ENCODE measurements around the gene FSD1L. TPM values are rescaled to one million over a fixed set of nuclear protein-coding genes. Genes with fewer than 3 reads are reported as not detected.

FSD1L gene
- total and polyA plus RNA-seq, 2 experiments from 2014 or later = 5.2 to 7.1 TPM

DNA sequence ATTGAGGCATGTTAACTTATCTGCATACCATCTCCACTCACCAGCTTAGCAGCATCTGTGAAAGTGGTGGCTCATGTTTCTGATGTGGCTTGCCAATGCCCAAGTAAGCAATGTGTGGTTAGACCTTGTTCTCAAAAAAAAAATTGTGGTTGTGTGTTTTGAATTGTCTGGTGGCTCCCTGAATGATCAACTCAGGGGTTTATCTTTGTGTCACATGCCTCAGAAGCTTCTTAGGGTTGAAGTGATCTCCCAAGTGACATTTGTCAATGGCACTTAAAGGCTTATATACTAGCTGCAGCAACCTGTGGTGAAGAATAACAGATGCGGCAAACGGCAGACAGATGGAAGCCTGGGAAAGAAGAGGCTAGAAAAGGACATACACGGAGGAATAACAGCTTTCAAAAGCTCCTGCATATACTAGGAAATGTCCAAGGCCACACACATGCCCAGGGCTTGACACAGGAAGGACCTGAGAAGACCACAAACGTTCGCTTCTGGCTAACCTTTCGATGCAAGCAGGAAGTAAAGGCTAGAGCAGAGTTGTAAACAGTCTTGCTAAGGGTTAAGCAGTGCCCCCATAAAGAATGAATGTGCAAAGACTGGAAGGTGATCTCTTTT, 42.2 kb upstream of the FSD1L start:
- H3F3A ChIP-seq (replicated peaks; ENCODE audit: low read depth) = peaks cover 8% of the 10 kb centered on the region; the same call in 1 of the 2 replicates
- no peaks in the 10 kb centered on the region for H4K20me1 ChIP-seq (replicated peaks; ENCODE audit: insufficient read depth)
- peaks cover 46% of the 10 kb centered on the region for H3K4me1 ChIP-seq (ENCODE audit: insufficient read depth)
- H3K4me2 ChIP-seq = no peak overlapping the region
- H3K4me1 Mint-ChIP-seq = peaks cover 40% of the 10 kb centered on the region
- H2AFZ ChIP-seq = no peak overlapping the region
- no peak overlapping the region for H3K27ac Mint-ChIP-seq
- no peaks in the 10 kb centered on the region for H3K27me3 ChIP-seq (ENCODE audit: insufficient read depth)
- H3K36me3 Mint-ChIP-seq (ENCODE audit: low read depth) = peaks cover 6% of the 10 kb centered on the region; the same call in 2 of the 3 replicates
- H3K27ac ChIP-seq (ENCODE audit: low read depth) = no peak overlapping the region
- no peak overlapping the region for H3K4me3 Mint-ChIP-seq
- H3K36me3 ChIP-seq (ENCODE audit: insufficient read depth) = no peaks in the 10 kb centered on the region
- no peaks in the 10 kb centered on the region for H3K79me2 ChIP-seq (replicated peaks; ENCODE audit: insufficient read depth)
- H3K27me3 Mint-ChIP-seq (ENCODE audit: insufficient read depth, low read depth, poor library complexity) = no peaks in the 10 kb centered on the region
- H3K9me3 Mint-ChIP-seq = peaks cover 12% of the 10 kb centered on the region; the same call in 2 of the 3 replicates
- TF ChIP-seq ZNF331 (CRISPR knock-in tag; IDR thresholded peaks at IDR 0.05; ENCODE audit: low read depth) = no peak
- no peak for TF ChIP-seq ZNF114 (CRISPR knock-in tag; IDR thresholded peaks at IDR 0.05)
- no peak for TF ChIP-seq CREB1 (CRISPR knock-in tag; IDR thresholded peaks at IDR 0.05; ENCODE audit: low read depth)
- no peak for TF ChIP-seq ETS1 (IDR thresholded peaks at IDR 0.05)
- TF ChIP-seq ZNF462 (CRISPR knock-in tag; IDR thresholded peaks at IDR 0.05) = no peak
- TF ChIP-seq REST (IDR thresholded peaks at IDR 0.05; ENCODE audit: unreplicated experiment) = no peak
- no peak for TF ChIP-seq CTCF (conservative IDR thresholded peaks at IDR 0.05; ENCODE audit: low read depth in 2 of 2)
- TF ChIP-seq STAT1 (IDR thresholded peaks at IDR 0.05; ENCODE audit: unreplicated experiment) = no peak
- TF ChIP-seq EZH2 (IDR thresholded peaks at IDR 0.05; ENCODE audit: low read depth, unreplicated experiment) = no peak
- no peak for TF ChIP-seq JUNB (IDR thresholded peaks at IDR 0.05; ENCODE audit: unreplicated experiment)
- no peak for TF ChIP-seq POLR2AphosphoS5 (IDR thresholded peaks at IDR 0.05; ENCODE audit: low read depth)
- TF ChIP-seq NANOG (IDR thresholded peaks at IDR 0.05; ENCODE audit: borderline replicate concordance) = no peak
- ATAC-seq (no peak), DNase-seq (ENCODE audit: low spot score) (no peak)
- H3K4me3 ChIP-seq = no peak overlapping the region
- no peaks in the 10 kb centered on the region for H3K9me2 ChIP-seq (ENCODE audit: insufficient read depth)
